Upper lobe of left lung (tissue), 6 donors: ENCODE measurements around the gene IGFL2. TPM values are rescaled to one million over a fixed set of nuclear protein-coding genes. Genes with fewer than 3 reads are reported as not detected.

Source experiments
- ATAC-seq, 2 donors: fragments of 200-7000 bp; cut with Tn5 transposase; one replicate each; pipeline ENCODE4 v1.9.1; 2022; ENCODE audit warnings: mild to moderate bottlenecking in 2 of 2, moderate library complexity in 2 of 2; ENCODE audit not compliant: low FRiP score in 2 of 2
- DNase-seq, 2 donors: peaks; one replicate each; pipeline ENCODE4 v3.0.0-alpha.2; 2019 to 2020
- H3K27ac ChIP-seq, 4 donors: fragments of 200-600 bp; sonication (generic); one replicate each; pipeline ENCODE4 v1.5.1; 2016 to 2019
- H3K27me3 ChIP-seq, 4 donors: fragments of 200-600 bp; sonication (generic); one replicate each; pipeline ENCODE4 v1.5.1; 2017 to 2019
- H3K36me3 ChIP-seq, 4 donors: fragments of 200-600 bp; sonication (generic); one replicate each; pipeline ENCODE4 v1.5.1; 2016 to 2019
- H3K4me1 ChIP-seq, 4 donors: fragments of 200-600 bp; sonication (generic); one replicate each; pipeline ENCODE4 v1.5.1; 2018 to 2019
- H3K4me3 ChIP-seq, 4 donors: fragments of 200-600 bp; sonication (generic); one replicate each; pipeline ENCODE4 v1.5.1; 2017 to 2019; ENCODE audit warnings: mild to moderate bottlenecking in 2 of 4, moderate library complexity in 1 of 4
- H3K9me3 ChIP-seq, 4 donors: fragments of 200-600 bp; sonication (generic); one replicate each; pipeline ENCODE4 v1.5.1; 2018 to 2019
- EP300 ChIP-seq, 4 donors: sonication (generic); formaldehyde crosslinking; IDR thresholded peaks; one replicate each; pipeline ENCODE4 v1.5.1; 2017; ENCODE audit warnings: antibody characterized with exemption in 4 of 4, control low read depth in 2 of 4
- POLR2A ChIP-seq, 4 donors: fragments of 450-650 bp; IDR thresholded peaks; one replicate each; pipeline ENCODE4 v1.5.1; 2016 to 2017; ENCODE audit warnings: antibody characterized with exemption in 4 of 4, mild to moderate bottlenecking in 2 of 4
- POLR2AphosphoS5 ChIP-seq, 2 donors: sonication (generic); formaldehyde crosslinking; IDR thresholded peaks; one replicate each; pipeline ENCODE4 v1.5.1; 2017; ENCODE audit warnings: antibody characterized with exemption in 2 of 2
- WGBS, 2 donors: methylation state at CpG; one replicate each; pipeline ENCODE4 v1.1.5; 2017 to 2018; 5-methylcytosine and 5-hydroxymethylcytosine counted together
- total RNA-seq, 6 donors: library from RNA; depleted of rRNA in 4 of 6; stranded (reverse); fragments of >200 nt in 4 of 6; gene quantifications; one replicate each; pipeline versions ENCODE4 v1.1.0 to v1.2.1, GENCODE V29; 2016 to 2021
- TF ChIP-seq, protein P1 (sequence below), 6 experiments: fragments of 450-650 bp in 4 of 6; fragments of 200-600 bp in 2 of 6; sonication (generic) in 2 of 6; IDR thresholded peaks; one replicate each; pipeline ENCODE4 v1.5.1; 2016 to 2019; ENCODE audit warnings: antibody characterized with exemption in 6 of 6
- donor health status: DM: no; HTN: no; CAD: no; lungs with moderate emphysema.
- donor health status: DM: no; HTN: yes; CAD: no; lungs with severe emphysema.

The IGFL2 gene
- total RNA-seq, 6 donors from 2014 or later, result 0.51 TPM; not detected in 5

DNA sequence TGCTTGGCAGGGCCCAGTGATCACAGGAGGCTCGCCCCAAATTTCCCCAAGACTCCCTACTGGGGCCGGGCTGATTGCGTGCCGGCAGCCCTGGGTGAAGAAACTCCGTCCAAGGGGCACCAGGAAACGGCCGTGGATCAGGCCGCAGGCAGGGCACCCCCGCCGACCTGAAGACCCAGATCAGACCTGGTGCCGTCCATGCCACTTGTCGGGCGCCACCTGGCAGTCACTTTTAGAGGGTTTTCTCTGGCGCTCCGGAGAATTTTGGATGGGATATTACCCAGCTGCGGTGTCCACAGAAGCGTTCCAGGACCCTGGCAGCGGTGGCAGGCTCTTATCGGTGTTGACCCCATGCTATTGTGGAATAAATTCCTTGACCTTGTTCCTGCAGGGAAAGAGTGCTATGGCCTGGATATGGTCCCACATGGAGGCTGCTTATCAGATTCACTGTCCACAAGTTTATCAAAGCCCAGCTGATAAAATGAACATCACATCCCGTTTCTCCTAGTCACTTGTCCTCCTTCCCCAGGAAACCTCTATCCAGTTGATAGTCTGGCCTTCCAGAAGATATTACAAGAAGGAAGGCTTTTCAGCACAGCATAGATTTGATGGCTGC lies 38.2 kb downstream of the IGFL2 start:
- peak in 1 of 2 donors; percentile 68 for DNase-seq
- H3K4me3 ChIP-seq, result no peak overlapping the region
- peaks cover 0 to 5% (median 0%) of the 10 kb centered on the region in 4 donors for H3K27me3 ChIP-seq
- no peaks in the 10 kb centered on the region for H3K9me3 ChIP-seq
- 65 to 74% methylated on average over 13 to 16 of the region's 20 CpGs for WGBS, 2 donors
- TF ChIP-seq EP300 (IDR thresholded peaks at IDR 0.05) (no peak), POLR2A (IDR thresholded peaks at IDR 0.05) (no peak), POLR2AphosphoS5 (IDR thresholded peaks at IDR 0.05) (no peak)
- TF ChIP-seq, protein P1, sequence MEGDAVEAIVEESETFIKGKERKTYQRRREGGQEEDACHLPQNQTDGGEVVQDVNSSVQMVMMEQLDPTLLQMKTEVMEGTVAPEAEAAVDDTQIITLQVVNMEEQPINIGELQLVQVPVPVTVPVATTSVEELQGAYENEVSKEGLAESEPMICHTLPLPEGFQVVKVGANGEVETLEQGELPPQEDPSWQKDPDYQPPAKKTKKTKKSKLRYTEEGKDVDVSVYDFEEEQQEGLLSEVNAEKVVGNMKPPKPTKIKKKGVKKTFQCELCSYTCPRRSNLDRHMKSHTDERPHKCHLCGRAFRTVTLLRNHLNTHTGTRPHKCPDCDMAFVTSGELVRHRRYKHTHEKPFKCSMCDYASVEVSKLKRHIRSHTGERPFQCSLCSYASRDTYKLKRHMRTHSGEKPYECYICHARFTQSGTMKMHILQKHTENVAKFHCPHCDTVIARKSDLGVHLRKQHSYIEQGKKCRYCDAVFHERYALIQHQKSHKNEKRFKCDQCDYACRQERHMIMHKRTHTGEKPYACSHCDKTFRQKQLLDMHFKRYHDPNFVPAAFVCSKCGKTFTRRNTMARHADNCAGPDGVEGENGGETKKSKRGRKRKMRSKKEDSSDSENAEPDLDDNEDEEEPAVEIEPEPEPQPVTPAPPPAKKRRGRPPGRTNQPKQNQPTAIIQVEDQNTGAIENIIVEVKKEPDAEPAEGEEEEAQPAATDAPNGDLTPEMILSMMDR (IDR thresholded peaks at IDR 0.05), result no peak
- H3K27ac ChIP-seq, result no peak overlapping the region
- H3K36me3 ChIP-seq, result no peaks in the 10 kb centered on the region
- ATAC-seq, result no peak
- H3K4me1 ChIP-seq, result no peaks in the 10 kb centered on the region

DNA sequence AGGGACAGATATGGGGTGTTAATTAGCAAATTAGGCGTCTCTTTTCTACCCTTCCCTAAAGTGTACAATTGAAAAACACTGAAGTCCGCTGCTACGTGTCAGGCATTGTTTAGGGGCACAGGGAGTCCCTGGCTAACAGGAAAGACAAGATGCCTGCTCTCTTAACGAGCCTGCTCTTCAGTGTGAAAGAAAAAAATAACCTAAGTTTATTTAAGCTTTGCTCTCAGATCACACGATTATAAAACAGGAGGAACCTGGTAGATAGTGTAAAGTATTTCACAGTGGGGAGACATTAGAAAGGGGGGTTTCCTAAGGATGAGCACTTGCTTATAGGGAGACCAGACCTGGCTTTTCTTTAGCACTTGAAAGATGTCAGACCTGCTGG lies 38.7 kb downstream of the IGFL2 start:
- WGBS, 2 donors, result 31 to 38% methylated on average over 5 of the region's 5 CpGs
- no peaks in the 10 kb centered on the region for H3K9me3 ChIP-seq
- no peak overlapping the region for H3K27ac ChIP-seq
- DNase-seq, result no peak
- H3K4me3 ChIP-seq, result no peak overlapping the region
- TF ChIP-seq EP300 (IDR thresholded peaks at IDR 0.05) (no peak), POLR2AphosphoS5 (IDR thresholded peaks at IDR 0.05) (no peak), POLR2A (IDR thresholded peaks at IDR 0.05) (no peak)
- TF ChIP-seq, protein P1 (IDR thresholded peaks at IDR 0.05), result no peak
- no peak for ATAC-seq
- H3K4me1 ChIP-seq, result no peaks in the 10 kb centered on the region
- peaks cover 0 to 5% (median 0%) of the 10 kb centered on the region in 4 donors for H3K27me3 ChIP-seq
- no peaks in the 10 kb centered on the region for H3K36me3 ChIP-seq

DNA sequence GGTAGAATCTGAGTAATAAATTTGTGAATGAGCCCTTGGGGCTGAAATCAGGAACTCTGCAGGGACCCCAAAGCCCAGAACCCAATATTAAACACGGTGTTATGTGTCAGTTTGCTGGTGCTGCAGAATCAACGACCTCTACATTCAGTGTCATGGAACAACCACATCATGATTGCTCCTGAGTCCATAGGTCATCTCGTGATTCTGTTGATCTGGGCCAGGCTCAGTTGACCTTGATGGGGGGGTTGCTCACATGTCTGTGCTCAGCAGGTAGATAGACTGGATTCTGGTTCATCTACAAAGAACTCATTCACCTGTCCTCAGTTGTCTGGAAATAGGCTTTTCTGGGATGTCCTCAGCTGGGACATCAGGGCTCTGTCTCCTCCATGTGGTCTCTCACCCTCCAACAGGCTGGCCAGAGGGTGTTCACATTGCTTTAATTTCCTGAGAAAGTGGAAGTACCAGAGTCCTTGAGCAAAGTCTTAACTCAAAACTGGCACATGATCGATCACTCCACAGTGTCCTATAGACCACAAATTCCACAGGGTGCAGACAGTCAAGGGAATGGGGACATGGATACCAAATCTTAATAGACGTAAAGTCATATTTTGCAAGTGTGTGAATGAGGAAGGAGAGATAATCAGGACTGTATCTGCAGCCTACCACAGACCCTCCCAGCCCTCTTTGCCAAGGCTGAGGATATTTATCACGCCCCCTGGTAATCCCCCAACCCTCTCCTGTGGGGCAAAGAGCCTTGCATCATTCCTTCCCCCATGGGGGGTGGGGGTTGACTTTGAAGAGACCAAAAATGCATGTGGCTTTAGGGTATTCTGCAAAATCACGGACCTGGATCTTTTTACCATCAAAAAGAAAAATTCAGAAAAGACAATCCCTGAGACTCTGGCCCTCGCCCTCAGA lies 42.2 kb downstream of the IGFL2 start:
- H3K36me3 ChIP-seq, result no peaks in the 10 kb centered on the region
- TF ChIP-seq, protein P1 (IDR thresholded peaks at IDR 0.05), result no peak
- TF ChIP-seq POLR2A (IDR thresholded peaks at IDR 0.05) (no peak), EP300 (IDR thresholded peaks at IDR 0.05) (no peak), POLR2AphosphoS5 (IDR thresholded peaks at IDR 0.05) (no peak)
- DNase-seq (no peak), ATAC-seq (no peak)
- H3K27ac ChIP-seq, result no peak overlapping the region
- H3K4me1 ChIP-seq, result peaks cover 0 to 6% (median 0%) of the 10 kb centered on the region in 4 donors
- H3K9me3 ChIP-seq, result no peaks in the 10 kb centered on the region
- 56 to 63% methylated on average over 7 to 8 of the region's 8 CpGs for WGBS, 2 donors
- peaks cover 0 to 5% (median 0%) of the 10 kb centered on the region in 4 donors for H3K27me3 ChIP-seq
- H3K4me3 ChIP-seq, result no peak overlapping the region

DNA sequence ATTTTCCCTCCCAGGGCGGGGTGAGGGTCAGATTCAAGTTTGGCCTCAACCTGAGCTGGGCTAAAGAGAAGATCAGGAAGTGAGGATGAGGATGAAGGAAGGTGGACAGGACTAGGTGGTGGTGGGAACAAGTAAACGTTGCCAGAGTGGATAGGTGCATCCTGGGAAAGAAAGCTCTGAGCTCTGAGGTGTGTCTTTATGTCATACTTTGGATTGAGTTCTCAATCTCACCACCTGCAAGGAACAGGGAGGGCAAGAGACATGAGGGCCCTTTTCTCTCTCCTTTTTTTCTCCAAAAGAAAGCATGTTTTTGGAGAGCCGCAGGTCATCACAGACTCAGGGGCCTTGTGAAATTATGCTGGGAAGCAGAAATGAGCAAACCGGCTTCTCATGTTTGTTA lies 43.3 kb downstream of the IGFL2 start:
- 74 to 78% methylated on average over 4 of the region's 4 CpGs for WGBS, 2 donors
- ATAC-seq, result no peak

More for the DNA sequence above, 43.3 kb downstream of the IGFL2 start:
- H3K27me3 ChIP-seq, result peaks cover 0 to 5% (median 0%) of the 10 kb centered on the region in 4 donors
- H3K9me3 ChIP-seq, result no peaks in the 10 kb centered on the region
- no peak for TF ChIP-seq EP300 (IDR thresholded peaks at IDR 0.05)
- no peak for TF ChIP-seq POLR2A (IDR thresholded peaks at IDR 0.05)
- TF ChIP-seq, protein P1 (IDR thresholded peaks at IDR 0.05), result no peak
- TF ChIP-seq POLR2AphosphoS5 (IDR thresholded peaks at IDR 0.05), result no peak
- peaks cover 0 to 6% (median 0%) of the 10 kb centered on the region in 4 donors for H3K4me1 ChIP-seq
- no peak for DNase-seq
- H3K27ac ChIP-seq, result no peak overlapping the region
- no peak overlapping the region for H3K4me3 ChIP-seq
- no peaks in the 10 kb centered on the region for H3K36me3 ChIP-seq
